Activated T-cell treated with anti-CD3 and anti-CD28 coated beads for 48 hours (primary cell): Measurements from ENCODE around the gene KDM4B.

Experiments
- DNase-seq: peaks from one replicate; pipeline ENCODE4 v3.0.0-alpha.2; 2020; ENCODE audit warnings: low read depth

Gene KDM4B

GRCh38 chr19:5104871-5105351, 136.0 kb downstream of the KDM4B start:
- no peak for DNase-seq

- no peak for DNase-seq
Observed at GRCh38 chr19:5106191-5106726, 137.3 kb downstream of the KDM4B start.

- no peak for DNase-seq
Observed at GRCh38 chr19:5106971-5107370, 138.1 kb downstream of the KDM4B start.

- no peak for DNase-seq
Observed at GRCh38 chr19:5107432-5108122, 138.7 kb downstream of the KDM4B start.

GRCh38 chr19:5108123-5108596, 139.2 kb downstream of the KDM4B start:
- DNase-seq, result no peak

GRCh38 chr19:5108866-5109265, 140.0 kb downstream of the KDM4B start:
- no peak for DNase-seq

- DNase-seq, result no peak
Observed at GRCh38 chr19:5109560-5109959, 140.6 kb downstream of the KDM4B start.

- DNase-seq, result no peak
Observed at GRCh38 chr19:5110546-5110945, 141.6 kb downstream of the KDM4B start.

- DNase-seq, result no peak
Observed at GRCh38 chr19:5111051-5111450, 142.1 kb downstream of the KDM4B start.

- no peak for DNase-seq
Observed at GRCh38 chr19:5112175-5112574, 143.3 kb downstream of the KDM4B start.

- DNase-seq, result no peak
Observed at GRCh38 chr19:5112681-5113575, 144.0 kb downstream of the KDM4B start.

- no peak for DNase-seq
Observed at GRCh38 chr19:5113633-5114586, 145.0 kb downstream of the KDM4B start.

- no peak for DNase-seq
Observed at GRCh38 chr19:5114727-5115126, 145.8 kb downstream of the KDM4B start.

- DNase-seq, result no peak
Observed at GRCh38 chr19:5115351-5115750, 146.4 kb downstream of the KDM4B start.

- no peak for DNase-seq
Observed at GRCh38 chr19:5115771-5116202, 146.9 kb downstream of the KDM4B start.

- DNase-seq, result no peak
Observed at GRCh38 chr19:5116292-5116691, 147.4 kb downstream of the KDM4B start.

- DNase-seq, result no peak
Observed at GRCh38 chr19:5117421-5117820, 148.5 kb downstream of the KDM4B start.

GRCh38 chr19:5118026-5118425, 149.1 kb downstream of the KDM4B start:
- no peak for DNase-seq

GRCh38 chr19:5119297-5119998, 150.5 kb downstream of the KDM4B start:
- DNase-seq, result no peak

- DNase-seq, result no peak
Observed at GRCh38 chr19:5120321-5120720, 151.4 kb downstream of the KDM4B start.

GRCh38 chr19:5120833-5121232, 151.9 kb downstream of the KDM4B start:
- no peak for DNase-seq
